MM.1S (cell line): Measurements from ENCODE around the gene HS2ST1.

Source experiments
- DNase-seq: peaks from one replicate; pipeline ENCODE4 v3.0.0-alpha.2; 2015
- H2AFZ ChIP-seq: fragments of 300-600 bp; sonication (generic); 2 replicates; pipeline ENCODE4 v1.6.0; 2016; ENCODE audit warnings: antibody characterized with exemption, low read length
- H3F3A ChIP-seq: fragments of 300-600 bp; sonication (generic); 2 replicates; pipeline ENCODE4 v1.6.1; 2016; ENCODE audit warnings: mild to moderate bottlenecking, antibody characterized with exemption, low read length, moderate library complexity, mixed read lengths; ENCODE audit not compliant: insufficient read depth
- H3K27ac ChIP-seq: fragments of 300-600 bp; sonication (generic); 2 replicates; pipeline ENCODE4 v1.5.1; 2016; ENCODE audit warnings: mild to moderate bottlenecking, low read length
- H3K27me3 ChIP-seq: fragments of 300-600 bp; sonication (generic); replicated peaks from 2 replicates; pipeline ENCODE4 v1.6.0; 2016; ENCODE audit warnings: low read length; ENCODE audit not compliant: insufficient read depth
- H3K36me3 ChIP-seq: fragments of 300-600 bp; sonication (generic); replicated peaks from 2 replicates; pipeline ENCODE4 v1.6.1; 2016; ENCODE audit warnings: mild to moderate bottlenecking, low read length, mixed read lengths; ENCODE audit not compliant: insufficient read depth
- H3K4me1 ChIP-seq: fragments of 300-600 bp; sonication (generic); 2 replicates; pipeline ENCODE4 v1.6.1; 2016; ENCODE audit warnings: low read length, mixed read lengths
- H3K4me2 ChIP-seq: fragments of 300-600 bp; sonication (generic); 2 replicates; pipeline ENCODE4 v1.6.0; 2016; ENCODE audit warnings: low read depth, low read length
- H3K4me3 ChIP-seq: fragments of 300-600 bp; sonication (generic); 2 replicates; pipeline ENCODE4 v1.5.1; 2016; ENCODE audit warnings: low read length, mixed read lengths
- H3K79me2 ChIP-seq: fragments of 300-600 bp; sonication (generic); 2 replicates; pipeline ENCODE4 v1.6.1; 2016; ENCODE audit warnings: mixed run types, low read length, mixed read lengths
- H3K9ac ChIP-seq: fragments of 300-600 bp; sonication (generic); 2 replicates; pipeline ENCODE4 v1.6.1; 2016; ENCODE audit warnings: low read length, mixed read lengths
- H3K9me2 ChIP-seq: fragments of 300-600 bp; sonication (generic); replicated peaks from 2 replicates; pipeline ENCODE4 v1.6.1; 2016; ENCODE audit warnings: mild to moderate bottlenecking, low read length, mixed read lengths; ENCODE audit not compliant: insufficient read depth
- H3K9me3 ChIP-seq: fragments of 300-600 bp; sonication (generic); replicated peaks from 2 replicates; pipeline ENCODE4 v1.6.1; 2016; ENCODE audit warnings: mild to moderate bottlenecking, low read length, mixed read lengths; ENCODE audit not compliant: insufficient read depth
- H4K20me1 ChIP-seq: fragments of 300-600 bp; sonication (generic); 2 replicates; pipeline ENCODE4 v1.6.1; 2016; ENCODE audit warnings: mild to moderate bottlenecking, low read length, moderate library complexity, mixed read lengths; ENCODE audit not compliant: insufficient read depth
- EZH2 ChIP-seq: fragments of 300-600 bp; sonication (generic); optimal IDR thresholded peaks from 2 replicates; pipeline ENCODE3; 2017; ENCODE audit warnings: low read depth, mild to moderate bottlenecking, antibody characterized with exemption, low read length, mixed read lengths
- EZH2phosphoT487 ChIP-seq: fragments of 300-600 bp; sonication (generic); IDR thresholded peaks from 2 replicates; pipeline ENCODE4 v1.6.1; 2018; ENCODE audit warnings: antibody characterized with exemption, low read length
- TF ChIP-seq, protein P1 (sequence below): fragments of 300-600 bp; sonication (generic); IDR thresholded peaks from 2 replicates; pipeline ENCODE4 v1.5.1; 2016; ENCODE audit warnings: antibody characterized with exemption, low read length, mixed read lengths

The HS2ST1 gene

GRCh38 chr1:86991549-86992186 lies 77.2 kb downstream of the HS2ST1 start:
- H4K20me1 ChIP-seq = no peaks in the 10 kb centered on the region
- H3K27ac ChIP-seq = no peak overlapping the region
- H3K36me3 ChIP-seq = no peaks in the 10 kb centered on the region
- no peaks in the 10 kb centered on the region for H3K4me1 ChIP-seq
- no peak overlapping the region for H3K4me2 ChIP-seq
- no peak overlapping the region for H3K9ac ChIP-seq
- TF ChIP-seq EZH2phosphoT487 (no peak), EZH2 (no peak)
- TF ChIP-seq, protein P1, sequence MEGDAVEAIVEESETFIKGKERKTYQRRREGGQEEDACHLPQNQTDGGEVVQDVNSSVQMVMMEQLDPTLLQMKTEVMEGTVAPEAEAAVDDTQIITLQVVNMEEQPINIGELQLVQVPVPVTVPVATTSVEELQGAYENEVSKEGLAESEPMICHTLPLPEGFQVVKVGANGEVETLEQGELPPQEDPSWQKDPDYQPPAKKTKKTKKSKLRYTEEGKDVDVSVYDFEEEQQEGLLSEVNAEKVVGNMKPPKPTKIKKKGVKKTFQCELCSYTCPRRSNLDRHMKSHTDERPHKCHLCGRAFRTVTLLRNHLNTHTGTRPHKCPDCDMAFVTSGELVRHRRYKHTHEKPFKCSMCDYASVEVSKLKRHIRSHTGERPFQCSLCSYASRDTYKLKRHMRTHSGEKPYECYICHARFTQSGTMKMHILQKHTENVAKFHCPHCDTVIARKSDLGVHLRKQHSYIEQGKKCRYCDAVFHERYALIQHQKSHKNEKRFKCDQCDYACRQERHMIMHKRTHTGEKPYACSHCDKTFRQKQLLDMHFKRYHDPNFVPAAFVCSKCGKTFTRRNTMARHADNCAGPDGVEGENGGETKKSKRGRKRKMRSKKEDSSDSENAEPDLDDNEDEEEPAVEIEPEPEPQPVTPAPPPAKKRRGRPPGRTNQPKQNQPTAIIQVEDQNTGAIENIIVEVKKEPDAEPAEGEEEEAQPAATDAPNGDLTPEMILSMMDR = no peak
- no peak overlapping the region for H2AFZ ChIP-seq
- H3K9me2 ChIP-seq = no peaks in the 10 kb centered on the region
- H3K9me3 ChIP-seq = no peaks in the 10 kb centered on the region
- H3K4me3 ChIP-seq = no peak overlapping the region
- no peaks in the 10 kb centered on the region for H3K27me3 ChIP-seq
- H3F3A ChIP-seq = no peaks in the 10 kb centered on the region
- no peaks in the 10 kb centered on the region for H3K79me2 ChIP-seq
- no peak for DNase-seq

DNA sequence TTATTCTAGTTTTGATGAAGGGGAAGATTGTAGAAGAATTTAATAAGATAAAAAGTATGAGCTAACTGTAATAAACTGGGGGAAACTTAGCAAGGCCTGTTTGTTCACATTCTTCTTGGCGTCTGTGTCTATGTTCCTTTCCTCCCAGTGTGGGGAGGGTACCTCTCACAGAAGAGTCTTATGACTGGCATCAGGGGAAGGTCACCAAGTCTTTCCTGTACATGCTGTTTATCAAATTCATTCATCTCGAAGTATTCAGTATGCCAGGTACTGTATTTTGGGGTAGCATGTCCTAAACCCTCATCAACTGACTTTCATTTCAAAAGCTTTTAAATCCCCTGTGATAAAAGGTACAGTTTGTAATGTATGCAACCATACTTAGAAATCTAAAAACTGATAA lies 78.4 kb downstream of the HS2ST1 start:
- TF ChIP-seq EZH2 = no peak
- TF ChIP-seq EZH2phosphoT487 = no peak
- TF ChIP-seq, protein P1 = no peak

DNA sequence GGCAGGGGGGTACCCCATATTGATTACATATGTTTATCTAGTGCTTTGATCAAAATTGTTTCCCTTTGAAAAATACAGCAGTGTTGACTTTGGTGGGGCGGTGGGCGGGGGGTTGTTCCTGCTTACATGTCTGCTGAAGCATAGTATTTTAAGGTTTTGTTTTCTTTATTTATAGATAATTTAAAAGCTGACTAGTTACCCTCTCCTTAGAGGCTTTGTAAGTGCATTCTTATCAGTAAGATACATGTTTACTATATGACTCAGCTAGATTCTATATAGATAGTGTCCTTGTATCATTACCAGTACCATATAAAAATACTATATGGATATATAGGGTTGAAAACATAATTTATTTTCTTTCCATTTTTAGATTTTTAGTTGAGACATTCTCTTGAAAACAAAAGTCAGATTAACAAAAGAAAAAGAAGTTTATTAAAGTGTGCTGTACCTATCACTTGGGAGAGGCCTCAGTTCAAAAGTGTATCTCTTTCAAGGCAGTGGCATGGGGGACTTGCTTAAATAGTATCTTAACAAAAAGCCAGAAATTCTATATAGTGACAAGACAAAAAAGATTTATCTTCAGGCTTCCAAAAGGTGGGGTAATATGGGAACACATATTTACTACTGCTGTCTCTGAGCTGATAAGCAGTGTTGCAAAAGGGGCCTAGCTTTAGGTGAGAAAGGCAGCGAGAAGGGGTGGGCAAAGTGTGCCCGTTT lies 79.0 kb downstream of the HS2ST1 start:
- H3K4me1 ChIP-seq = no peaks in the 10 kb centered on the region
- DNase-seq = no peak
- no peak overlapping the region for H3K9ac ChIP-seq
- no peaks in the 10 kb centered on the region for H3K9me3 ChIP-seq
- H3F3A ChIP-seq = no peaks in the 10 kb centered on the region
- H3K27me3 ChIP-seq = no peaks in the 10 kb centered on the region
- H3K36me3 ChIP-seq = no peaks in the 10 kb centered on the region
- no peaks in the 10 kb centered on the region for H3K79me2 ChIP-seq
- H2AFZ ChIP-seq = no peak overlapping the region
- TF ChIP-seq, protein P1 = no peak
- no peak for TF ChIP-seq EZH2
- no peak for TF ChIP-seq EZH2phosphoT487
- H4K20me1 ChIP-seq = no peaks in the 10 kb centered on the region
- H3K4me2 ChIP-seq = no peak overlapping the region
- no peak overlapping the region for H3K4me3 ChIP-seq
- no peak overlapping the region for H3K27ac ChIP-seq
- no peaks in the 10 kb centered on the region for H3K9me2 ChIP-seq

More for the DNA sequence above, 78.4 kb downstream of the HS2ST1 start:
- no peaks in the 10 kb centered on the region for H3K9me2 ChIP-seq
- H3K36me3 ChIP-seq = no peaks in the 10 kb centered on the region
- no peak overlapping the region for H2AFZ ChIP-seq
- H3F3A ChIP-seq = no peaks in the 10 kb centered on the region
- H3K27ac ChIP-seq = no peak overlapping the region
- no peak for DNase-seq
- no peaks in the 10 kb centered on the region for H3K79me2 ChIP-seq
- H3K4me1 ChIP-seq = no peaks in the 10 kb centered on the region
- H3K4me3 ChIP-seq = no peak overlapping the region
- H3K27me3 ChIP-seq = no peaks in the 10 kb centered on the region
- no peak overlapping the region for H3K4me2 ChIP-seq
- no peak overlapping the region for H3K9ac ChIP-seq
- no peaks in the 10 kb centered on the region for H4K20me1 ChIP-seq
- H3K9me3 ChIP-seq = no peaks in the 10 kb centered on the region
